Measurements from ENCODE around the gene CCDC60.

Gene CCDC60

GRCh38 chr12:119363037-119363436 lies 28.5 kb downstream of the CCDC60 start:
- no peak for DNase-seq (ENCODE audit: low read depth)

GRCh38 chr12:119363490-119363889 lies 29.0 kb downstream of the CCDC60 start:
- no peak for TF ChIP-seq CTCF (conservative IDR thresholded peaks at IDR 0.05; ENCODE audit: low read depth, low read length)
- no peak overlapping the region for H3K4me3 ChIP-seq (ENCODE audit: low read length)
- no peak for DNase-seq (ENCODE audit: low read depth)

More at GRCh38 chr12:119363037-119363436, 28.5 kb downstream of the CCDC60 start:
- H3K4me3 ChIP-seq (ENCODE audit: low read length) = no peak overlapping the region
- TF ChIP-seq CTCF (conservative IDR thresholded peaks at IDR 0.05; ENCODE audit: low read depth, low read length) = no peak

- no peak for DNase-seq (ENCODE audit: low read depth)
- H3K4me3 ChIP-seq (ENCODE audit: low read length) = no peak overlapping the region
- no peak for TF ChIP-seq CTCF (conservative IDR thresholded peaks at IDR 0.05; ENCODE audit: low read depth, low read length)
Observed at GRCh38 chr12:119365451-119365850, 30.9 kb downstream of the CCDC60 start.

GRCh38 chr12:119366007-119366406 lies 31.5 kb downstream of the CCDC60 start:
- no peak for DNase-seq (ENCODE audit: low read depth)
- H3K4me3 ChIP-seq (ENCODE audit: low read length) = no peak overlapping the region
- TF ChIP-seq CTCF (conservative IDR thresholded peaks at IDR 0.05; ENCODE audit: low read depth, low read length) = no peak

- H3K4me3 ChIP-seq (ENCODE audit: low read length) = no peak overlapping the region
- TF ChIP-seq CTCF (conservative IDR thresholded peaks at IDR 0.05; ENCODE audit: low read depth, low read length) = no peak
- DNase-seq (ENCODE audit: low read depth) = no peak
Observed at GRCh38 chr12:119369161-119369560, 34.6 kb downstream of the CCDC60 start.

- TF ChIP-seq CTCF (conservative IDR thresholded peaks at IDR 0.05; ENCODE audit: low read depth, low read length) = no peak
- no peak for DNase-seq (ENCODE audit: low read depth)
- H3K4me3 ChIP-seq (ENCODE audit: low read length) = no peak overlapping the region
Observed at GRCh38 chr12:119369907-119370546, 35.5 kb downstream of the CCDC60 start.

- TF ChIP-seq CTCF (conservative IDR thresholded peaks at IDR 0.05; ENCODE audit: low read depth, low read length) = no peak
- H3K4me3 ChIP-seq (ENCODE audit: low read length) = no peak overlapping the region
- no peak for DNase-seq (ENCODE audit: low read depth)
Observed at GRCh38 chr12:119372540-119372939, 38.0 kb downstream of the CCDC60 start.
